ENCODE results near the gene TAS2R39. TPM values are rescaled to one million over a fixed set of nuclear protein-coding genes. Genes with fewer than 3 reads are reported as not detected.

TAS2R39 gene
- polyA plus RNA-seq, 1 donor from 2014 or later = not detected

GRCh38 chr7:143181349-143181748 lies 1.9 kb upstream of the TAS2R39 start:
- Histone ChIP-seq H3K27me3 (ENCODE audit: insufficient read depth, low read depth, low read length) (no peaks in the 10 kb centered on the region), H3K79me2 (replicated peaks; ENCODE audit: insufficient read depth, low read length) (no peaks in the 10 kb centered on the region), H3K9me2 (ENCODE audit: insufficient read depth, low read length) (no peaks in the 10 kb centered on the region), H3K9ac (ENCODE audit: low read length) (no peak overlapping the region), H2AFZ (ENCODE audit: low read depth, low read length) (no peak overlapping the region), H3K27ac (ENCODE audit: low read length) (no peak overlapping the region), H3K4me3 (ENCODE audit: low read length) (no peak overlapping the region), H3K4me2 (ENCODE audit: low read length) (no peak overlapping the region), H3F3A (ENCODE audit: insufficient read depth, low read length, poor library complexity, severe bottlenecking) (no peaks in the 10 kb centered on the region), H3K36me3 (ENCODE audit: insufficient read depth, low read length) (no peaks in the 10 kb centered on the region), H4K20me1 (ENCODE audit: insufficient read depth) (no peaks in the 10 kb centered on the region), H3K9me3 (ENCODE audit: low read length) (no peaks in the 10 kb centered on the region)
- TF ChIP-seq TAF1 (IDR thresholded peaks at IDR 0.05; ENCODE audit: low read depth) (no peak), REST (IDR thresholded peaks at IDR 0.05; ENCODE audit: borderline replicate concordance) (no peak), SMC3 (conservative IDR thresholded peaks at IDR 0.05; ENCODE audit: poor library complexity) (no peak), CTCF (IDR thresholded peaks at IDR 0.05; ENCODE audit: poor library complexity, severe bottlenecking) (no peak), EP300 (conservative IDR thresholded peaks at IDR 0.05; ENCODE audit: poor library complexity, severe bottlenecking) (no peak), POLR2AphosphoS5 (IDR thresholded peaks at IDR 0.05) (no peak)

DNA sequence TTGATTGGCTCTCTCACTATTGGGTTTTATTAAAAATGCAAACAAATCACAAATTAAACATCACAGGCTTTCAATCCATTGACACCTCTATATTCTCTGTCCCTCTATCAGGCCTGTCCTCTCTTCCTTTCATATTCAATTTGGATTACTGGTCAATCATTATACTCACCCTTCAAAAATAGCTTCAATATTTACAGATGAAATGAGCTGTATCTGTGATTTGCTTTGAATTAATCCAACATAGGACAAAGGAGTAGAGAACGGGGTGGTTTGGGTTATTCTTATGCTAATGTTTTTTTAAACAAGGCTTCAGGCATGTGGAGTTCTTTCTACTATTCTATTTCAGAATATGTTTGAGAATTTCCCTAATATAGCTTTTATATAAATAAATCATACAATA lies 2.3 kb downstream of the TAS2R39 start:
- Histone ChIP-seq H3K36me3 (ENCODE audit: insufficient read depth, low read length) (no peaks in the 10 kb centered on the region), H3K9me3 (ENCODE audit: low read length) (no peaks in the 10 kb centered on the region), H3F3A (ENCODE audit: insufficient read depth, low read length, poor library complexity, severe bottlenecking) (no peaks in the 10 kb centered on the region), H3K9me2 (ENCODE audit: insufficient read depth, low read length) (no peaks in the 10 kb centered on the region), H4K20me1 (ENCODE audit: insufficient read depth) (no peaks in the 10 kb centered on the region), H3K9ac (ENCODE audit: low read length) (no peak overlapping the region), H3K27ac (ENCODE audit: low read length) (no peak overlapping the region), H3K4me3 (ENCODE audit: low read length) (no peak overlapping the region), H2AFZ (ENCODE audit: low read depth, low read length) (no peak overlapping the region), H3K79me2 (replicated peaks; ENCODE audit: insufficient read depth, low read length) (no peaks in the 10 kb centered on the region), H3K4me2 (ENCODE audit: low read length) (no peak overlapping the region), H3K27me3 (ENCODE audit: insufficient read depth, low read depth, low read length) (no peaks in the 10 kb centered on the region)
- TF ChIP-seq REST (IDR thresholded peaks at IDR 0.05; ENCODE audit: borderline replicate concordance) = no peak
- no peak for TF ChIP-seq SMC3 (conservative IDR thresholded peaks at IDR 0.05; ENCODE audit: poor library complexity)
- no peak for TF ChIP-seq RAD21 (conservative IDR thresholded peaks at IDR 0.05)
- no peak for TF ChIP-seq MXI1 (conservative IDR thresholded peaks at IDR 0.05; ENCODE audit: poor library complexity, severe bottlenecking)
- TF ChIP-seq CTCF (IDR thresholded peaks at IDR 0.05; ENCODE audit: poor library complexity, severe bottlenecking) = no peak
- no peak for TF ChIP-seq POLR2AphosphoS5 (IDR thresholded peaks at IDR 0.05)
- no peak for TF ChIP-seq EP300 (conservative IDR thresholded peaks at IDR 0.05; ENCODE audit: poor library complexity, severe bottlenecking)
- TF ChIP-seq EZH2 (IDR thresholded peaks at IDR 0.05; ENCODE audit: borderline replicate concordance, insufficient read depth, low read length, poor library complexity, severe bottlenecking) = no peak
- no peak for TF ChIP-seq TAF1 (IDR thresholded peaks at IDR 0.05; ENCODE audit: low read depth)
